22Rv1 (cell line): ENCODE results near the gene YPEL5.

Source experiments
- H3K27ac ChIP-seq: fragments of 450-650 bp; 2 replicates; pipeline ENCODE4 v1.5.1; 2017
- ZFX ChIP-seq: fragments of 450-650 bp; IDR thresholded peaks from 2 replicates; pipeline ENCODE4 v1.6.1; 2017; ENCODE audit warnings: antibody characterized with exemption, borderline replicate concordance
- TF ChIP-seq, protein P1 (sequence below): fragments of 450-650 bp; IDR thresholded peaks from 2 replicates; pipeline ENCODE4 v1.5.1; 2017; ENCODE audit warnings: mild to moderate bottlenecking

Gene YPEL5

DNA sequence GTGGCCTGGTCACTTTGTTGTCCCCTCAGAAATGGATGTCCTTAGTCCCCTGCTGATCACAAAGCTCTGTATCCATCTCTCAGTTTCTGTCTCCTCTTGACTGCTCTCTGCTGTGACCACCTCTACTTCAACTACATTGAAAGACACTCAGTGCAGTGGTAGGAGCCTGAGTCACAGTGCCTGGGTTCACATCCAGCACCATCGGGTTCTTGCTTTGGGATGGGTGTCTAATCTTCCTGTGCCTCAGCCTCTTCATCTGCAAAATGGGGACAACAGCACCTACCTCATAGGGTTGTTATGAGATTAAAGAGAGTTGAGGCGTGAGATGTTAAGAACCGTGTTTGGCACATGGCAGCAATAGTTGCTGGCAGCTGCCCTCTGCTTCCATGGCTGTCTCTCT is 30.6 kb downstream of the YPEL5 start:
- no peak for TF ChIP-seq ZFX
- TF ChIP-seq, protein P1, sequence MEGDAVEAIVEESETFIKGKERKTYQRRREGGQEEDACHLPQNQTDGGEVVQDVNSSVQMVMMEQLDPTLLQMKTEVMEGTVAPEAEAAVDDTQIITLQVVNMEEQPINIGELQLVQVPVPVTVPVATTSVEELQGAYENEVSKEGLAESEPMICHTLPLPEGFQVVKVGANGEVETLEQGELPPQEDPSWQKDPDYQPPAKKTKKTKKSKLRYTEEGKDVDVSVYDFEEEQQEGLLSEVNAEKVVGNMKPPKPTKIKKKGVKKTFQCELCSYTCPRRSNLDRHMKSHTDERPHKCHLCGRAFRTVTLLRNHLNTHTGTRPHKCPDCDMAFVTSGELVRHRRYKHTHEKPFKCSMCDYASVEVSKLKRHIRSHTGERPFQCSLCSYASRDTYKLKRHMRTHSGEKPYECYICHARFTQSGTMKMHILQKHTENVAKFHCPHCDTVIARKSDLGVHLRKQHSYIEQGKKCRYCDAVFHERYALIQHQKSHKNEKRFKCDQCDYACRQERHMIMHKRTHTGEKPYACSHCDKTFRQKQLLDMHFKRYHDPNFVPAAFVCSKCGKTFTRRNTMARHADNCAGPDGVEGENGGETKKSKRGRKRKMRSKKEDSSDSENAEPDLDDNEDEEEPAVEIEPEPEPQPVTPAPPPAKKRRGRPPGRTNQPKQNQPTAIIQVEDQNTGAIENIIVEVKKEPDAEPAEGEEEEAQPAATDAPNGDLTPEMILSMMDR, result no peak
- no peak overlapping the region for H3K27ac ChIP-seq

DNA sequence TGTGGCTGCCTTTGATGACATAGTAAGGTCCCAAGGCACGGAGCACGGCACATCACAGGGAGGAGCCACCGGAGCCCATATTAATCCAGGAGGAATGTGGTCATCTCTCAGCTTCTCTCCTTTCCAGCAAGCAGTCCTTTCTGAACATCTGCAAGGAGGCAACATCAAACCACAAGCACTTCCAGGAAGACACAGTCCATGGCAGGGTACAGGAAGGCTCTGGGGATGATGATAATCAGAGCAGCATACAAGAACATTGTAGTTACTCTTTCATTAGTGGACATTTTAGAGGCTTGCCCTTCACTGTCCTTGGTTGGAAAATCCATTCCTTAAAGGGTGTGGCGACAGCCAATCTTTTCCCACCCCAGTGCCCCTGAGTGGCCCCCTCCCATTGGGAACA is 31.1 kb downstream of the YPEL5 start:
- TF ChIP-seq, protein P1, result no peak
- TF ChIP-seq ZFX, result no peak
- no peak overlapping the region for H3K27ac ChIP-seq

DNA sequence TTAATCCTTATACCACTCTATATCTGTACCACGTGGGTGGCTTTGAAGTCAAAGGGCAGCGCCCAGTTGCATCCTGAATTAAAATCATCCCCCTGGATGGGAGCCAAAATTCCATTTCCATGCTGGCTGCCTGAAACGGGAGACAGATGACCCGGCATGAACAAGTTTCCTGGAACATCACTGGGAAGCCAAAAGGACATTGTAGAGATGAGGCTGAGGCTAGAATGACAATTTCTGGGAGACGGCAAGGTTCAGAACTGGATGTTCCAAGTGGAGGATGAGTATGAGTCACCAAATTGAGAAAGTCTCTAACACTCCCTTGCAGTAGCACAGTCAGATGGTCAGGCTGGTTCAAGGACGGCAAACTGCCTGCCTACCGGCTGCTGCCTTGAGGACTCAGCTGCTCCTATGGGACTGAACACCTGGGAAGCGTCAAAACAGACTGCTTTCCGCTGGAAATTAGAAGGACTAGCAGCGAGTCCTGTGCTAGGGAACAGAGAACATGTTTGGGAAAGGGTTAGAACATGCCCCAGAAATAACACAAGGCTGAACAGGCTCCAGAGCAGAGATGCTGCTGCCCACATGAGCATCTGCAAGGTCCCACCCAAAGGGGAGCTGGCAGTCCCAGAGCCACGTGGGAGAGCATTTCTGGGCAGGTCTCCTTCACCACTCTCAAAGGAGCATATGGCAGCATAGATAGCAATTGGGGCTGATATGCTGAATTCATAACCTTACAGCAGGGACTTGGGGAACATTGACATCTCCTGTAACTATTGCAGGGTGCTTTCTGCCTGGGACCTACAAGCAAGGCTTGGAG is 32.0 kb downstream of the YPEL5 start:
- H3K27ac ChIP-seq, result no peak overlapping the region
- TF ChIP-seq, protein P1, result no peak
- no peak for TF ChIP-seq ZFX

DNA sequence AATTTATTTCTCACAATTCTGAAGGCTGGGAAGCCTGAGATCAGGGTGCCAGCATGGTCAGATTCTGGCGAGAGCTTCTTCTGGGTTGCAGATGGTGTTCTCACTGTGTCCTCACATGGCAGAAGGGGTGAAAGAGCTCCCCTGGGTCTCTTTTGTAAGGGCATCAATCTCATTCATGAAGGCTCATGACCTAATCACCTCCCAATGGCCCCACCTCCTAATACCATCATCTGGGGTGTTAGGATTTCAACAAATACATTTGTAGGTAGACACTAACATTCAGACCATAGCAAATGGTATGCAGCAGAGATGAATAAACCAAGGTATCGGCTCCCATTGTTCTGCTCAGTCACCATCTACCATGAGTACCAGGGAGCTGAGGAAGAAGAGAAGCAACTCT is 32.7 kb downstream of the YPEL5 start:
- TF ChIP-seq, protein P1, result no peak
- TF ChIP-seq ZFX, result no peak

DNA sequence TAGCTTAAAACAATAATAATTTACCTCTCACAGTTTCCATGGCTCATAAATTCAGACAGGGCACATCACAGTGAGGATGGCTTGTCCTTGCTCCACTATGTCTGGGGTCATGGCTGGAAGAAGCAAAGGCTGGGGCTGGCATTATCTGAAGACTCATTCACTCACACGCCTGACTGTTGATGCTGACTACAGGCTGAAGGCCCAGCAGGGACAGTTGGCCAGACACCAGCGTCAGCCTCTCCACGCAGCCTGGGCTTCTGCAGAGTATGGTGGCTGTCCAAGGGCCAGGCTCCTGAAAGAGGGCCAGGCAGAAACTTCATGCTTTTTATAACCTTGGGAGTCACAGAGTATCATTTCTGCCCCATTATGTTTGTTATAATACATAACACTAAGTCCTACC is 33.4 kb downstream of the YPEL5 start:
- TF ChIP-seq, protein P1, result no peak
- TF ChIP-seq ZFX, result no peak
- no peak overlapping the region for H3K27ac ChIP-seq

More for the DNA sequence above, 32.7 kb downstream of the YPEL5 start:
- H3K27ac ChIP-seq, result no peak overlapping the region

DNA sequence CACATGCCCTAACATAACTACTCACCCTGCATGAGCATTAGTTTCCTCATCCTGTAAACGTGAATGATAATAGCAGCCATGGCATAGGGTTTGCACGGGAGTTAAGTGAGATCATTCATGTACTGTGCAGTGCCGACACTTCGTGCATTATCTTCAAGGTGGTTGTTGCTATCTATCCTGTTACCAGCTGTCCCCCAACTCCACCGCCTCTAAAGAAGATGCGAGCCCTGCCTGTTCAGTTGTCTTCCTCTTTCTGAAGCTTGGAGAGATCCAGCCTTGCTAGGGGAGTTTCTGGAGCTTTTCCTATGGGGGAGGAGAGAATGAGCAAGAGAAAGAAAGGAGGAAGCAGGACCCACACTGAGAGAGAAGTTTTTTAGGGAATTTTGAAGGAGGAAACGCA is 34.4 kb downstream of the YPEL5 start:
- TF ChIP-seq, protein P1, result no peak

DNA sequence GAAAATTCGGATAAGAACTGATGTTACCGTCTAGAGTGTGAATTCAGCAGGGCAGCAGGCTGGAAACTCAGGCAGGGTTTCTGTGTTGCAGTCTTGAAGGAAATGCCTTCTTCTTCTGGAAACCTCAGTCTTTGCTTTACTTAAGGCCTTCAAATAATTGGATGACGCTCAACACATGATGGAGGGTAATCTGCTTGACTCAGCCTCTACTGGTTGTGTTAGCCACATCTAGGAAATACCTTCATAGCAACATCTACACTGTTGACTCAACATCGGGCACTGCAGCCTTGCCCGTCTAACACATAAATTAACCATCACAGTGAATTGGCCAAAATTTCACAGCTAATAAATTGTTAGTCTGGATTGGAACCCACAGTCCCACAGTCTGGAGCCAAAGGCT is 37.2 kb downstream of the YPEL5 start:
- no peak for TF ChIP-seq ZFX
- TF ChIP-seq, protein P1, result no peak
- no peak overlapping the region for H3K27ac ChIP-seq

More for the DNA sequence above, 34.4 kb downstream of the YPEL5 start:
- H3K27ac ChIP-seq, result no peak overlapping the region
